Measurements from ENCODE around the gene HS3ST3A1.
"Not testable (repeated sequence)": the region's sequence is repeated elsewhere in the genome, so short reads cannot be mapped to it uniquely, and the experiment has no call there.

Gene HS3ST3A1

GRCh38 chr17:13522749-13523148 is 79.0 kb downstream of the HS3ST3A1 start:
- no peak for DNase-seq (ENCODE audit: insufficient read length, low spot score)
- TF ChIP-seq POLR2A (IDR thresholded peaks at IDR 0.05; ENCODE audit: low read depth, low read length) = no peak
- peak; percentile 74 for FAIRE-seq

- DNase-seq (ENCODE audit: insufficient read length, low spot score) = no peak
- no peak for FAIRE-seq
- TF ChIP-seq POLR2A (IDR thresholded peaks at IDR 0.05; ENCODE audit: low read depth, low read length) = no peak
Observed at GRCh38 chr17:13521784-13522183, 79.9 kb downstream of the HS3ST3A1 start.

- TF ChIP-seq POLR2A (IDR thresholded peaks at IDR 0.05; ENCODE audit: low read depth, low read length) = no peak
- DNase-seq (ENCODE audit: insufficient read length, low spot score) (no peak), FAIRE-seq (peak; percentile 83)
Observed at GRCh38 chr17:13520899-13521572, 80.7 kb downstream of the HS3ST3A1 start.

- TF ChIP-seq POLR2A (IDR thresholded peaks at IDR 0.05; ENCODE audit: low read depth, low read length) = no peak
- peak; percentile 6 for FAIRE-seq
Observed at GRCh38 chr17:13518261-13519000, 83.3 kb downstream of the HS3ST3A1 start.

DNA sequence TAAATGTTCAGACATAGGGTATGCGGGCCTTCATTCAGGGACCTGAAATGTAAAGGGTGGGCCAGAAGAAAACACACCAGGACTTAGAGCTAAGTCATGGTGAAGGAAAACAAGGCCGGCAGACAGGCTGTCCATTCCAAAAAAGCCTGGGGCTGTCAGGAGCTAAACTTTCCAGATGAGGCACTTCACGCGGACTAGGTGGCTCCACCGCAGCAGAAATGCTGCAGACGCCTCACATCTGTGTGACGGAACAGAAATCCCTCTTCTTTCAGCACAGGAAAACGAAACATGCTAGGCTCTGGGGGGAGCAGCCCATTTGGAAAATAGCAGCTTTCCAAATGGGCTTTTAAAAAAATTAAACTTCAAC is 88.7 kb downstream of the HS3ST3A1 start:
- peak; percentile 11 for FAIRE-seq
- DNase-seq (ENCODE audit: insufficient read length, low spot score) = no peak

More at GRCh38 chr17:13518261-13519000, 83.3 kb downstream of the HS3ST3A1 start:
- DNase-seq (ENCODE audit: insufficient read length, low spot score) = no peak

GRCh38 chr17:13510062-13510461 is 91.7 kb downstream of the HS3ST3A1 start:
- DNase-seq (ENCODE audit: insufficient read length, low spot score) = no peak
- TF ChIP-seq POLR2A (IDR thresholded peaks at IDR 0.05; ENCODE audit: low read depth, low read length) = no peak

More for the DNA sequence above, 88.7 kb downstream of the HS3ST3A1 start:
- no peak for TF ChIP-seq POLR2A (IDR thresholded peaks at IDR 0.05; ENCODE audit: low read depth, low read length)

DNA sequence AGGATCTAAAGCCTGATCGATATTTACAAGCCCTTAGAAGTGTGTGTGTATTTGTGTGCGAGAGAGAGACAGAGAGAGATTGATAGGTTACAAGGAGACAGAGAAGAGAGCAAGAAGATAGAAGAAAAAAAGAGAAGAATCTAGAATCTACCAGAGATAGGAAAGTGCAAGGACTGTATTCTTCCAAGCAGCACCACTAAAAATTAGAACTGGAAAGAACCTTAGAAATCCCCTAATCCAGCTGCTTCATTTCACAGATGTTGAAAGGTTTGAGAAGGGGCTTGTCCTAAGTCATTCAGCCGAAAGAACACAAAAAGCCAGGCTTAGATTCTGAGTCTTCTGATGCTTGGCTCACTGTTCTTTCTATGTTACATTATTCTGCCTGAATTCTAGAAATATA is 92.2 kb downstream of the HS3ST3A1 start:
- FAIRE-seq (no peak), DNase-seq (ENCODE audit: insufficient read length, low spot score) (no peak)
- no peak for TF ChIP-seq POLR2A (IDR thresholded peaks at IDR 0.05; ENCODE audit: low read depth, low read length)

More at GRCh38 chr17:13510062-13510461, 91.7 kb downstream of the HS3ST3A1 start:
- no peak for FAIRE-seq

DNA sequence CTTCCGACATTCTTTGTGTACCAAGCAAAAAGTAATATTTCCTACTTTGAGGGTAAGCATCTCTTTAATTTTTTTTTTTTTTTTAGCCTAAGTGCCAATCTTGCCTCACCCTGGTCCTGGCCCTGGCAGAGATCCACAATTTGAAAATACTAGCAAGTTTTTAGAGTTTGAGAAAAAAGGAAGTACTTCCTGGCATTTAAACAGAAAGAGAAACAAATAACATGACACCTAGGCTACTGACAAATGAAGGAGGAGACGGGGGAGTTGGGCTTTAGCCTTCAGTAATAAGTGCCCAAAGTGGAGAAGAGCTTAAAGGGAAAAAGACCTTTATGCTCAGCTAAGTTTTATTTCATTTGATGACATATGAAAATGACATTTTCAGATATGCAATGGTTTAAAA is 92.8 kb downstream of the HS3ST3A1 start:
- TF ChIP-seq POLR2A (IDR thresholded peaks at IDR 0.05; ENCODE audit: low read depth, low read length) = no peak
- DNase-seq (ENCODE audit: insufficient read length, low spot score) (no peak), FAIRE-seq (no peak)

- TF ChIP-seq POLR2A (IDR thresholded peaks at IDR 0.05; ENCODE audit: low read depth, low read length) = no peak
- no peak for DNase-seq (ENCODE audit: insufficient read length, low spot score)
- FAIRE-seq = peak; percentile 55
Observed at GRCh38 chr17:13503526-13503925, 98.2 kb downstream of the HS3ST3A1 start.

GRCh38 chr17:13502263-13502662 is 99.5 kb downstream of the HS3ST3A1 start:
- no peak for FAIRE-seq
- DNase-seq (ENCODE audit: insufficient read length, low spot score) = no peak
- TF ChIP-seq POLR2A (IDR thresholded peaks at IDR 0.05; ENCODE audit: low read depth, low read length) = no peak

- FAIRE-seq = no peak
- no peak for TF ChIP-seq POLR2A (IDR thresholded peaks at IDR 0.05; ENCODE audit: low read depth, low read length)
- DNase-seq (ENCODE audit: insufficient read length, low spot score) = no peak
Observed at GRCh38 chr17:13500947-13501346, 100.8 kb downstream of the HS3ST3A1 start.

DNA sequence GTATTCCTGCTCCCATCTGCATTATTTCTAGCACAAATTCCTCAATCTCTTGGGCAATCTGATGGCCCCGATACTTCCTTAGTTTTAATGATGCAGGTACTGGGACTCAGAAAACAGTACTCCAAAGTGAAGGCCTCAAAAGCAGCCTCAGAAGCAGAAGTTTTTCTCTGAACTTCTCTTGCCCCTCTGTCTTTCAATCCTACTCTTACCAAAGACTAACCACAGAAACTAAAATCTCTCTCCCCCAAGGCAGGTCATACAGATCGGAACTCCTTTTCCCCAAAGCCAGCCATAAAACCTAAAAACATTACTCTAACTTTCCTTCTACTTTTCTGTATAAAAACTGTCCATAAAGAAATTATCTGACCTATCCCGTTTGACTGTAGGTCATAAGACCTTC is 103.5 kb downstream of the HS3ST3A1 start:
- no peak for DNase-seq (ENCODE audit: insufficient read length, low spot score)
- TF ChIP-seq POLR2A (IDR thresholded peaks at IDR 0.05; ENCODE audit: low read depth, low read length) = no peak
- FAIRE-seq = no peak

DNA sequence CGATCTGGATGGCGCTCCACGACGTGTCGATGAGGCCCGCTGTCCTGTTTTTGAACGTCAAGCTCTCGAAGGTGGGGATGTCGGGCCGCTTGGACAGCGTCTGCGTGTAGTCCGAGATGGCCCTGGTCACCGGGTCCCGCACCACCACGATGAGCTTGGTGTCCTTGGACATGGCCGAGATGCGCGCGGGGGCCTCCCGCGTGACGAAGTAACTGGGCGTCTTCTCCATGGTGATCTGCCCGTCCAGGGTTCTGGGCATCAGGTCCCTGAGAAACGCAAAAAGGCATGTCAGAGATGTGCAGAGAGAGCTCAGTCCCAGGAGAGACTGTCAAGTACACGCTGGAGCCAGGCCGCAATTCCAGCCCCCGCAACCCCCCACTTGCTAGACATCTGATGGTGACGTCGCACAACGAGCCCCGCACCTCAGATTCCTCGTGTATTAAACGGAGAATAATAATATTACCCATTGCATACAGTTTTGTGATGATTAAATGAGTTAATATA is 105.1 kb downstream of the HS3ST3A1 start:
- not testable (repeated sequence) for DNase-seq (ENCODE audit: insufficient read length, low spot score); FAIRE-seq

DNA sequence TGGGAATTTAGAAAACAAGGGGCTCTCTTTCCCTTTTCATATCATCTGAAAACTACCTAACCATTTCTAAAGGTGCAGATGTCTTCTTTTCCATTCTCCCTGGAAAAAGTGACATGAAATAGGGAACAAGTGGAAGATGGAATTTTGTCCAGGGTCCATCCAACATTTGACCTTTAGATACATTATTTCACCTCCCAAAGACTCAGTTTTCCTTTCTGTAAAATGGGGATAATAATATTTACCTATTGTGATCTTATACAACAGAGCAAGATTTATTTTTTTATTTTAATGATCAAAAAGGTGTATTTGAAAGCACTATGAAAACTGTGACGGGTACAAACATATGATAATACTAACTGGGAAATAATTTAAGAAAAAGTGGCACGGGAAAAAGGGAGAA is 106.3 kb downstream of the HS3ST3A1 start:
- no peak for TF ChIP-seq POLR2A (IDR thresholded peaks at IDR 0.05; ENCODE audit: low read depth, low read length)
- no peak for FAIRE-seq
- DNase-seq (ENCODE audit: insufficient read length, low spot score) = no peak

GRCh38 chr17:13492737-13493122 is 109.0 kb downstream of the HS3ST3A1 start:
- DNase-seq (ENCODE audit: insufficient read length, low spot score) (no peak), FAIRE-seq (no peak)
- TF ChIP-seq POLR2A (IDR thresholded peaks at IDR 0.05; ENCODE audit: low read depth, low read length) = no peak

Measured in H54 (cell line).